GM18498 (cell line): ENCODE measurements around the gene APOLD1.
"Not testable (repeated sequence)": the region's sequence is repeated elsewhere in the genome, so short reads cannot be mapped to it uniquely, and the experiment has no call there.

Experiments used
- ATAC-seq: cut with Tn5 transposase; IDR thresholded peaks from one replicate; pipeline ENCODE4 v1.9.1; 2021; ENCODE audit warnings: mild to moderate bottlenecking, moderate library complexity; ENCODE audit not compliant: unreplicated experiment

The APOLD1 gene

GRCh38 chr12:12807517-12807903 is 22.1 kb downstream of the APOLD1 start:
- not testable (repeated sequence) for ATAC-seq

- peak; percentile 70 for ATAC-seq
Observed at GRCh38 chr12:12807970-12808702, 22.7 kb downstream of the APOLD1 start.

- no peak for ATAC-seq
Observed at GRCh38 chr12:12810553-12811021, 25.1 kb downstream of the APOLD1 start.

GRCh38 chr12:12811343-12811742 is 25.9 kb downstream of the APOLD1 start:
- no peak for ATAC-seq

- ATAC-seq: no peak
Observed at GRCh38 chr12:12812174-12812573, 26.7 kb downstream of the APOLD1 start.

- no peak for ATAC-seq
Observed at GRCh38 chr12:12812618-12813119, 27.2 kb downstream of the APOLD1 start.

GRCh38 chr12:12813120-12814101 is 28.0 kb downstream of the APOLD1 start, which contains the start of gene DDX47:
TSS of gene DDX47 (plus strand) at chr12:12813346. CDS start at chr12:12813368, 22 bp downstream.
- ATAC-seq: peak; percentile 82

- peak; percentile 48 for ATAC-seq
Observed at GRCh38 chr12:12817616-12818015, 32.2 kb downstream of the APOLD1 start.

- no peak for ATAC-seq
Observed at GRCh38 chr12:12818701-12819100, 33.2 kb downstream of the APOLD1 start.

GRCh38 chr12:12819221-12819620 is 33.8 kb downstream of the APOLD1 start:
- ATAC-seq: no peak

GRCh38 chr12:12819752-12820311 is 34.4 kb downstream of the APOLD1 start:
- no peak for ATAC-seq

- not testable (repeated sequence) for ATAC-seq
Observed at GRCh38 chr12:12820376-12820775, 34.9 kb downstream of the APOLD1 start.

GRCh38 chr12:12821975-12822374 is 36.5 kb downstream of the APOLD1 start:
- ATAC-seq: peak; percentile 61

GRCh38 chr12:12822886-12823285 is 37.4 kb downstream of the APOLD1 start:
- no peak for ATAC-seq

- no peak for ATAC-seq
Observed at GRCh38 chr12:12823300-12823699, 37.8 kb downstream of the APOLD1 start.

- ATAC-seq: no peak
Observed at GRCh38 chr12:12823811-12824210, 38.4 kb downstream of the APOLD1 start.

- ATAC-seq: no peak
Observed at GRCh38 chr12:12835378-12836146, 50.1 kb downstream of the APOLD1 start.

- no peak for ATAC-seq
Observed at GRCh38 chr12:12836571-12836970, 51.1 kb downstream of the APOLD1 start.

GRCh38 chr12:12837025-12837812 is 51.8 kb downstream of the APOLD1 start:
- peak; percentile 81 for ATAC-seq

GRCh38 chr12:12837813-12838153 is 52.3 kb downstream of the APOLD1 start:
- no peak for ATAC-seq
